ACC112 (cell line): ENCODE data around the gene TBC1D2B.

Experiments
- H2AFZ ChIP-seq: fragments of 200-600 bp; sonication (generic); one replicate; pipeline ENCODE4 v1.6.0; 2017; ENCODE audit warnings: antibody characterized with exemption, low read length; ENCODE audit not compliant: unreplicated experiment
- H3K27ac ChIP-seq: fragments of 200-600 bp; sonication (generic); 2 replicates; pipeline ENCODE4 v1.5.1; 2014; ENCODE audit warnings: low read depth, mild to moderate bottlenecking, antibody characterized with exemption, low read length, moderate library complexity
- H3K27me3 ChIP-seq: fragments of 200-600 bp; sonication (generic); 2 replicates; pipeline ENCODE4 v1.6.1; 2014; ENCODE audit warnings: mild to moderate bottlenecking, antibody characterized with exemption, low read length, moderate library complexity, mixed read lengths; ENCODE audit not compliant: insufficient read depth
- H3K36me3 ChIP-seq: fragments of 200-600 bp; sonication (generic); 2 replicates; pipeline ENCODE4 v1.6.1; 2016; ENCODE audit warnings: mild to moderate bottlenecking, antibody characterized with exemption, low read length, moderate library complexity, mixed read lengths; ENCODE audit not compliant: insufficient read depth
- H3K4me1 ChIP-seq: fragments of 200-600 bp; sonication (generic); one replicate; pipeline ENCODE4 v1.6.1; 2016; ENCODE audit warnings: low read length, mixed read lengths; ENCODE audit not compliant: insufficient read depth, unreplicated experiment, control insufficient read depth
- H3K4me3 ChIP-seq: fragments of 200-600 bp; sonication (generic); 2 replicates; pipeline ENCODE4 v1.5.1; 2014; ENCODE audit warnings: mild to moderate bottlenecking, low read depth, low read length
- H3K79me2 ChIP-seq: fragments of 200-600 bp; sonication (generic); one replicate; pipeline ENCODE4 v1.6.0; 2016; ENCODE audit warnings: low read length; ENCODE audit not compliant: control insufficient read depth, unreplicated experiment, insufficient read depth

The TBC1D2B gene

DNA sequence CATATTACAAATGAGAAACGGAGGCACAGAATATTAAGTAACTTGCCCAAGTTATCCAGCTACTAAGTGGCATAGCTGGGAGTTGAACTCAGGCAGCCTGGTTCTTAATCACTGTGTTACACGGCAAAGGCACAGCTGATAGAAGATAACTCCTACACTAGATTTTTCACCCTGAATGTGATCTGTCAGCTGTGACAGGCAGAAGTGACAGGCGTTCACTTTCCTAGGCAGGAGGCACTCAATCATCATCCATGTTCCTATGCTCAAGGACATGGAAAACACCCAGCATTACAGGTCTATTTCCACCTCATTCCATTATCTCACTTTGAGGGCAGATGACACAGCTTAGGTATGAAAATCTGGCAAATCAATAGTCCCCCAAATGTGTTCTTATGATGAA, 35.6 kb downstream of the TBC1D2B start:
- no peak overlapping the region for H3K4me3 ChIP-seq
- no peak overlapping the region for H2AFZ ChIP-seq
- peaks cover 22% of the 10 kb centered on the region for H3K79me2 ChIP-seq
- no peak overlapping the region for H3K27ac ChIP-seq
- peaks cover 3% of the 10 kb centered on the region for H3K4me1 ChIP-seq
- peaks cover 8% of the 10 kb centered on the region; the same call in 1 of the 2 replicates for H3K36me3 ChIP-seq
- H3K27me3 ChIP-seq = no peaks in the 10 kb centered on the region

GRCh38 chr15:78040653-78041244, 36.8 kb downstream of the TBC1D2B start:
- Histone ChIP-seq H3K36me3 (peaks cover 4% of the 10 kb centered on the region; the same call in 1 of the 2 replicates), H3K4me3 (no peak overlapping the region), H3K27me3 (no peaks in the 10 kb centered on the region), H3K27ac (no peak overlapping the region), H3K79me2 (peaks cover 24% of the 10 kb centered on the region), H3K4me1 (peaks cover 9% of the 10 kb centered on the region), H2AFZ (no peak overlapping the region)

- H3K4me1 ChIP-seq = peaks cover 29% of the 10 kb centered on the region
- no peaks in the 10 kb centered on the region; the same call in 1 of the 2 replicates for H3K36me3 ChIP-seq
- H3K79me2 ChIP-seq = peaks cover 26% of the 10 kb centered on the region
- no peak overlapping the region for H2AFZ ChIP-seq
- H3K4me3 ChIP-seq = no peak overlapping the region
- H3K27me3 ChIP-seq = no peaks in the 10 kb centered on the region
- H3K27ac ChIP-seq = no peak overlapping the region
Measured at GRCh38 chr15:78038585-78039247, 38.8 kb downstream of the TBC1D2B start.

- Histone ChIP-seq H3K36me3 (no peaks in the 10 kb centered on the region; the same call in 1 of the 2 replicates), H3K4me1 (peaks cover 30% of the 10 kb centered on the region), H3K27ac (no peak overlapping the region), H2AFZ (no peak overlapping the region), H3K27me3 (no peaks in the 10 kb centered on the region), H3K79me2 (peaks cover 26% of the 10 kb centered on the region), H3K4me3 (no peak overlapping the region)
Measured at GRCh38 chr15:78037779-78038305, 39.7 kb downstream of the TBC1D2B start.

DNA sequence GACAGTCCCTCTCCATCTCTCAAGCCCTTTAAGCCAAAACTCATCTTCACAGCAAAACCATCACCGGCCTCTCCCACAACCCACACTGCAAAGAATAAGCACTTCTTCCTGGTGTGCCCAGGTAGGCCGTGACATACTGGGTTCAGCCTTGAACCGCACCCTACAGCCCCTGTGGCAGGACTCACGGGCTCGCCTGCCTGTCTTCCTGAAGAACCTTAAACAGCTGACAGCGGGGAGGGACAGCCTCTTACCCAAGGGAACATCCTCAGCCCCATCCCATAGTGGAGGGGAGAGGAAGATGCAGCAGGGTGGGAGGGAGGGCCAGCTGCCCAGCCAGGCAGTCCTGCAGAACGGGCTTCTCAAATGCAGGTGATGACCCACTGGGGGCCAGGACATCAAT, 40.2 kb downstream of the TBC1D2B start:
- H3K27me3 ChIP-seq = no peaks in the 10 kb centered on the region
- H3K79me2 ChIP-seq = peaks cover 26% of the 10 kb centered on the region
- H3K36me3 ChIP-seq = no peaks in the 10 kb centered on the region; the same call in 1 of the 2 replicates
- no peak overlapping the region for H3K4me3 ChIP-seq
- no peak overlapping the region for H3K27ac ChIP-seq
- peaks cover 30% of the 10 kb centered on the region for H3K4me1 ChIP-seq
- no peak overlapping the region for H2AFZ ChIP-seq

GRCh38 chr15:78035861-78036476, 41.5 kb downstream of the TBC1D2B start:
- no peak overlapping the region for H2AFZ ChIP-seq
- peaks cover 33% of the 10 kb centered on the region for H3K79me2 ChIP-seq
- no peaks in the 10 kb centered on the region for H3K27me3 ChIP-seq
- peaks cover 36% of the 10 kb centered on the region for H3K4me1 ChIP-seq
- no peaks in the 10 kb centered on the region; the same call in 1 of the 2 replicates for H3K36me3 ChIP-seq
- no peak overlapping the region for H3K4me3 ChIP-seq
- H3K27ac ChIP-seq = 0 out of 2 replicates have a peak overlapping the region, but pooled peaks have one; percentile 3

- Histone ChIP-seq H3K4me3 (no peak overlapping the region), H3K27ac (no peak overlapping the region), H3K79me2 (peaks cover 33% of the 10 kb centered on the region), H3K4me1 (peaks cover 36% of the 10 kb centered on the region), H2AFZ (no peak overlapping the region), H3K27me3 (no peaks in the 10 kb centered on the region), H3K36me3 (peaks cover 4% of the 10 kb centered on the region)
Measured at GRCh38 chr15:78035321-78035751, 42.2 kb downstream of the TBC1D2B start.

DNA sequence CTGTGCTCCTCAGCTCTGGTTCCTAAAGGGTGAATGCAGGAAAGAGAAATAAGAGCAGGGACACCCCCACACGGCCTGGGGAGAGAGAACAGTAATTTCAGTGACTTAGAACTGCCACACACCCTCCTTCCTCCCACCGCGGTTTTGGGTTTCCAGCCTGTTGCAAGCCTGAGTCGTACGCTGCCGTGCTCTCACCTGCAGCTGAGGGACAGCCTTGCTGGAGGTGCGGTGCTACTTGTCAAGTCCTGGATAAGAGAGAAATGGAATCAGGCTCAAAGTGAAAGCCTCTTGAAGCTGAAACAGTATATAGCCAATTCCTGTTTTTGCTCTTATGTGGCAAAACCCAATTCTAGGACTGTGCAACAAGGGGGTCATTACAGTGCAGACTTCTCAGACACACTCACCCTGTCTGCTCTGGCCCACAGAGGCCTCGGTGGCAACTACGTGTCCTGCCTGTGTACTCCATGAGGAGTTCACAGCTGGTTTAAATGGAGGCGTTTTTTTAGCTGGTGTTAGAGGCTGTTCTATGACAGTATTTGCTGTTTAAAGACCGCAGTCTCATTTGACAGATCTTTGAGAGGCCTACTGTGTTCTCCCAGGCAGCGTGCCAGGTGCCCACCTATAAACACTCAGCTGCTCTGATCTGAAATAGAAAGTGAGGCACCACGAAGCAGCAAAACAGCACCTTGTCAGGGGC, 42.9 kb downstream of the TBC1D2B start:
- peaks cover 33% of the 10 kb centered on the region for H3K4me1 ChIP-seq
- H2AFZ ChIP-seq = no peak overlapping the region
- peaks cover 26% of the 10 kb centered on the region for H3K79me2 ChIP-seq
- 0 out of 2 replicates have a peak overlapping the region, but pooled peaks have one; percentile 15 for H3K4me3 ChIP-seq
- H3K27me3 ChIP-seq = no peaks in the 10 kb centered on the region
- H3K27ac ChIP-seq = no peak overlapping the region
- H3K36me3 ChIP-seq = peaks cover 9% of the 10 kb centered on the region

DNA sequence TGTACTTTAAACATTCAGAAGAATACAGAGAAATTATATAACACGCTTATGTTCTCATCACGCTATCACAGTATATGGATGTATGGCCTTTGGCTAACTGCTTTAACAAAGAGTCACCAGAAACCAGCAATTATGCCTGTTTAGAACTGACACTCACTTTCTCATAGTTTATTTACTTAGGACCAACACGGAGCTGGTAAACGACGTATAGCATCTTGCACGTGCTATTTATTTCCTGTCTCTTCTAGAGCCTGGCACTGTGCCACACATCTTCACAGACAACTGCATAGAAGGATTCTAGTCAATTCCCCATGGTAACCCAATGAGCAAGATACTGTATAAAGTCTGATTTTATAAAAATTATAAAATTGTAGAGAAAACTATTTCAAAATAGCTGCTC, 43.6 kb downstream of the TBC1D2B start:
- H3K27ac ChIP-seq = no peak overlapping the region
- H3K4me3 ChIP-seq = no peak overlapping the region
- peaks cover 33% of the 10 kb centered on the region for H3K4me1 ChIP-seq
- no peak overlapping the region for H2AFZ ChIP-seq
- no peaks in the 10 kb centered on the region for H3K27me3 ChIP-seq
- H3K79me2 ChIP-seq = peaks cover 22% of the 10 kb centered on the region
- peaks cover 9% of the 10 kb centered on the region for H3K36me3 ChIP-seq

GRCh38 chr15:78032671-78033070, 44.8 kb downstream of the TBC1D2B start:
- Histone ChIP-seq H2AFZ (no peak overlapping the region), H3K36me3 (peaks cover 9% of the 10 kb centered on the region), H3K4me3 (no peak overlapping the region), H3K27ac (no peak overlapping the region), H3K27me3 (no peaks in the 10 kb centered on the region), H3K79me2 (peaks cover 20% of the 10 kb centered on the region), H3K4me1 (peaks cover 33% of the 10 kb centered on the region)
